ENCODE measurements around the gene SLC22A15.

DNA sequence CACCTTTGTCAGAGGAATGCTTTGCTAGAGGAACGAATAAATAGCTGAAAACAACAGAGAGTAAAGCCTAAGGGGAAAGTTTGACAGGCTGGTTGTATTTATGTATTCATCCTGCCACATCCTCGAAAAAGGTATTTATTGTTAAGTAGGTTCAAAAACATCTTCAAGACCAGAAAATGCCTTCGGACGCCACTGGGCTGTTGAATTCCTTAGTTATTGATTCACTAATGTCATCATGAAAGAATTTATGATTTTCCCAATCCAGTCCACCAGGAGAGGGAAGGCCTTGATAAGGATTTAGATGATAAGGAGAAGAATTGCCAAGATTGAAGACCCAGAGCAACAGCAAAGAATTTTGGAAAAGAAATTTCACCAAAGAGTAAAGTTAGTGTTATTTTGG, 99.7 kb downstream of the SLC22A15 start:
- TF ChIP-seq, protein P1, sequence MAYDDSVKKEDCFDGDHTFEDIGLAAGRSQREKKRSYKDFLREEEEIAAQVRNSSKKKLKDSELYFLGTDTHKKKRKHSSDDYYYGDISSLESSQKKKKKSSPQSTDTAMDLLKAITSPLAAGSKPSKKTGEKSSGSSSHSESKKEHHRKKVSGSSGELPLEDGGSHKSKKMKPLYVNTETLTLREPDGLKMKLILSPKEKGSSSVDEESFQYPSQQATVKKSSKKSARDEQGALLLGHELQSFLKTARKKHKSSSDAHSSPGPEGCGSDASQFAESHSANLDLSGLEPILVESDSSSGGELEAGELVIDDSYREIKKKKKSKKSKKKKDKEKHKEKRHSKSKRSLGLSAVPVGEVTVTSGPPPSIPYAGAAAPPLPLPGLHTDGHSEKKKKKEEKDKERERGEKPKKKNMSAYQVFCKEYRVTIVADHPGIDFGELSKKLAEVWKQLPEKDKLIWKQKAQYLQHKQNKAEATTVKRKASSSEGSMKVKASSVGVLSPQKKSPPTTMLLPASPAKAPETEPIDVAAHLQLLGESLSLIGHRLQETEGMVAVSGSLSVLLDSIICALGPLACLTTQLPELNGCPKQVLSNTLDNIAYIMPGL (CRISPR knock-in tag; IDR thresholded peaks at IDR 0.05; ENCODE audit: borderline replicate concordance), result no peak
- TF ChIP-seq POLR2A (IDR thresholded peaks at IDR 0.05; ENCODE audit: low read length) (no peak), RAD21 (conservative IDR thresholded peaks at IDR 0.05 in 1 of 2, IDR thresholded peaks at IDR 0.05 in 1 of 2) (no peak), KDM1A (IDR thresholded peaks at IDR 0.05; ENCODE audit: low read depth) (no peak), EHMT2 (IDR thresholded peaks at IDR 0.05; ENCODE audit: low read depth) (no peak), TP53 (CRISPR knock-in tag; IDR thresholded peaks at IDR 0.05) (no peak), POLR2AphosphoS2 (conservative IDR thresholded peaks at IDR 0.05; ENCODE audit: low read length) (no peak), SREBF2 (IDR thresholded peaks at IDR 0.05) (no peak), JUNB (IDR thresholded peaks at IDR 0.05) (no peak), CHD2 (IDR thresholded peaks at IDR 0.05; ENCODE audit: low read length, partially characterized antibody) (no peak)
- TF ChIP-seq, protein P2, sequence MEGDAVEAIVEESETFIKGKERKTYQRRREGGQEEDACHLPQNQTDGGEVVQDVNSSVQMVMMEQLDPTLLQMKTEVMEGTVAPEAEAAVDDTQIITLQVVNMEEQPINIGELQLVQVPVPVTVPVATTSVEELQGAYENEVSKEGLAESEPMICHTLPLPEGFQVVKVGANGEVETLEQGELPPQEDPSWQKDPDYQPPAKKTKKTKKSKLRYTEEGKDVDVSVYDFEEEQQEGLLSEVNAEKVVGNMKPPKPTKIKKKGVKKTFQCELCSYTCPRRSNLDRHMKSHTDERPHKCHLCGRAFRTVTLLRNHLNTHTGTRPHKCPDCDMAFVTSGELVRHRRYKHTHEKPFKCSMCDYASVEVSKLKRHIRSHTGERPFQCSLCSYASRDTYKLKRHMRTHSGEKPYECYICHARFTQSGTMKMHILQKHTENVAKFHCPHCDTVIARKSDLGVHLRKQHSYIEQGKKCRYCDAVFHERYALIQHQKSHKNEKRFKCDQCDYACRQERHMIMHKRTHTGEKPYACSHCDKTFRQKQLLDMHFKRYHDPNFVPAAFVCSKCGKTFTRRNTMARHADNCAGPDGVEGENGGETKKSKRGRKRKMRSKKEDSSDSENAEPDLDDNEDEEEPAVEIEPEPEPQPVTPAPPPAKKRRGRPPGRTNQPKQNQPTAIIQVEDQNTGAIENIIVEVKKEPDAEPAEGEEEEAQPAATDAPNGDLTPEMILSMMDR (IDR thresholded peaks at IDR 0.05), result no peak
- TF ChIP-seq, protein P3, sequence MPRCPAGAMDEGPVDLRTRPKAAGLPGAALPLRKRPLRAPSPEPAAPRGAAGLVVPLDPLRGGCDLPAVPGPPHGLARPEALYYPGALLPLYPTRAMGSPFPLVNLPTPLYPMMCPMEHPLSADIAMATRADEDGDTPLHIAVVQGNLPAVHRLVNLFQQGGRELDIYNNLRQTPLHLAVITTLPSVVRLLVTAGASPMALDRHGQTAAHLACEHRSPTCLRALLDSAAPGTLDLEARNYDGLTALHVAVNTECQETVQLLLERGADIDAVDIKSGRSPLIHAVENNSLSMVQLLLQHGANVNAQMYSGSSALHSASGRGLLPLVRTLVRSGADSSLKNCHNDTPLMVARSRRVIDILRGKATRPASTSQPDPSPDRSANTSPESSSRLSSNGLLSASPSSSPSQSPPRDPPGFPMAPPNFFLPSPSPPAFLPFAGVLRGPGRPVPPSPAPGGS (IDR thresholded peaks at IDR 0.05), result no peak

Data from A549 (cell line).